GM12865 (cell line): ENCODE data around the gene WNT8B.
A peak's percentile ranks its signal among the peaks of the same experiment; 100 is the strongest.

ENCODE experiments used
- DNase-seq: peaks from one replicate; pipeline ENCODE4 v3.0.0; 2010; ENCODE audit warnings: low read depth
- H3K4me3 ChIP-seq: 2 replicates; pipeline ENCODE4 v1.5.1; 2011; ENCODE audit warnings: mild to moderate bottlenecking, low read depth, low read length, control low read depth
- CTCF ChIP-seq: IDR thresholded peaks from 2 replicates; pipeline ENCODE4 v1.5.1; 2011; ENCODE audit warnings: low read length, control low read depth, low read depth, inconsistent platforms; ENCODE audit not compliant: insufficient read depth; ENCODE audit errors: missing control alignments

WNT8B gene

GRCh38 chr10:100531761-100532160 lies 69.0 kb downstream of the WNT8B start:
- no peak for TF ChIP-seq CTCF
- H3K4me3 ChIP-seq, result no peak overlapping the region
- peak; percentile 58 for DNase-seq
